ENCODE measurements around the gene RHBDF1.
"Not testable (repeated sequence)": the region's sequence is repeated elsewhere in the genome, so short reads cannot be mapped to it uniquely, and the experiment has no call there.

RHBDF1 gene

GRCh38 chr16:35678-36305 lies 36.6 kb downstream of the RHBDF1 start:
- no peak for DNase-seq (ENCODE audit: low read depth)

GRCh38 chr16:35011-35677 lies 37.3 kb downstream of the RHBDF1 start:
- no peak for DNase-seq (ENCODE audit: low read depth)

DNA sequence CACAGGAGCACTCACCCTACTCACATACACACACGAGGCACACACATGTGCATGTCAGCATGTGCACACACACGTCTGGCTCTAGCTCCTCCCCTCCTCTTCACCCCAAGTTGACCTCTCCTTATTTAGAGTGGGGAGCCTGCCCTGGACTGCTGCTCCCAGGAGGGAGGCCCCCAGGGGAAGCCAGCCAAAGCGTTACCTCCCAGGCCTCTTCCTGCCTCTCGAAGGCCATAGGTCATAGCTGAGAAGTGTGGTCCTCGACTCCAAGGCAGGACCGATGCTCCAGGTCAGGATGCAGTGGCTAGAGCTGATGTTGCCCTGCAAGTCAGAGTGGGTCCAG lies 37.8 kb downstream of the RHBDF1 start:
- no peak for DNase-seq (ENCODE audit: low read depth)

- DNase-seq (ENCODE audit: low read depth): no peak
Measured at GRCh38 chr16:33877-34647, 38.4 kb downstream of the RHBDF1 start.

- not testable (repeated sequence) for DNase-seq (ENCODE audit: low read depth)
Measured at GRCh38 chr16:33154-33876, 39.1 kb downstream of the RHBDF1 start.

- DNase-seq (ENCODE audit: low read depth): not testable (repeated sequence)
Measured at GRCh38 chr16:30627-31026, 41.8 kb downstream of the RHBDF1 start.

- not testable (repeated sequence) for DNase-seq (ENCODE audit: low read depth)
Measured at GRCh38 chr16:25926-26348, 46.5 kb downstream of the RHBDF1 start.

DNA sequence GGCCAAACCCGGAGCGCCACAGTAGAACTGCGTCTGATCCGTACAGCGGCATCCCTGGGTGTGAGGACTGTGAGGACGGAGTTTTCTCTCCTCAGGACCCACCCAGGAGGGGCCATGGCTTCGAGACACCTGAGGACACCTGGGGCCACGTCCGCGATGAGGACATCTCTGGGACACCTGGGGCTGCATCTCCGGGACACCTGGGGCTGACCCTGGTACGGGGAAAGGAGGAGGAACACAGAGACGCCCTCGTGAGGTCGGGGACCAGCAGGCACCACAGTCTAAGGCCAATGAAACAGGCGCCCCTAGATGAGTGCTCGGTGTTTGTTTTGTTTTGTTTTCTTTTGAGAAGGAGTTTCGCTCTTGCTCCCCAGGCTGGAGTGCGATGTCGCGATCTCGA lies 48.3 kb downstream of the RHBDF1 start:
- not testable (repeated sequence) for DNase-seq (ENCODE audit: low read depth)

DNA sequence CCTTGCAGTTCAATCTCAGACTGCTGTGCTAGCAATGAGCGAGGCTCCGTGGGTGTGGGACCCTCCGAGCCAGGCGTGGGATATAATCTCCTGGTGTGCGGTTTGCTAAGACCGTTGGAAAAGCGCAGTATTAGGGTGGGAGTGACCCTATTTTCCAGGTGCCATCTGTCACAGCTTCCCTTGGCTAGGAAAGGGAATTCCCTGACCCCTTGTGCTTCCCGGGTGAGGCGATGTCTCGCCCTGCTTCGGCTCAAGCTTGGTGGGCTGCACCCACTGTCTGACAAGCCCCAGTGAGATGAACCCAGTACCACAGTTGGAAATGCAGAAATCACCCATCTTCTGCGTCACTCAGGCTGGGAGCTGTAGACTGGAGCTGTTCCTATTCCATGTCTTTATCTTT lies 51.5 kb downstream of the RHBDF1 start:
- DNase-seq (ENCODE audit: low read depth): not testable (repeated sequence)

DNA sequence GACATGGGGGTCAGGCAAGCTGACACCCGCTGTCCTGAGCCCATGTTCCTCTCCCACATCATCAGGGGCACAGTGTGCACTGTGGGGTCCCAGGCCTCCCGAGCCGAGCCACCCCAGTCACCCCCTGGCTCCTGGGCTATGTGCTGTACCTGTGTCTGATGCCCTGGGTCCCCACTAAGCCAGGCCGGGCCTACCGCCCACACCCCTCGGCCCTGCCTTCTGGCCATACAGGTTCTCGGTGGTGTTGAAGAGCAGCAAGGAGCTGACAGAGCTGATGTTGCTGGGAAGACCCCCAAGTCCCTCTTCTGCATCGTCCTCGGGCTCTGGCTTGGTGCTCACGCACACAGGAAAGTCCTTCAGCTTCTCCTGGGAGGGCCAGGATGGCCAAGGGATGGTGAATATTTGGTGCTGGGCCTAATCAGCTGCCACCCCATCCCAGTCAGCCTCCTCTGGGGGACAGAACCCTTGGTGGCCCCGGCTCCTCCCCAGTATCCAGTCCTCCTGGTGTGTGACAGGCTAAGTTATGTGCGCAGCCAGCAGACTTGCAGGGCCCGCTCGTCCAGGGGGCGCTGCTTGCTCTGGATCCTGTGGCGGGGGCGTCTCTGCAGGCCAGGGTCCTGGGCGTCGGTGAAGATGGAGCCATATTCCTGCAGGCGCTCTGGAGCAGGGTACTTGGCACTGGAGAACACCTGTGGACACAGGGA lies 55.2 kb downstream of the RHBDF1 start:
- DNase-seq (ENCODE audit: low read depth): not testable (repeated sequence)

DNA sequence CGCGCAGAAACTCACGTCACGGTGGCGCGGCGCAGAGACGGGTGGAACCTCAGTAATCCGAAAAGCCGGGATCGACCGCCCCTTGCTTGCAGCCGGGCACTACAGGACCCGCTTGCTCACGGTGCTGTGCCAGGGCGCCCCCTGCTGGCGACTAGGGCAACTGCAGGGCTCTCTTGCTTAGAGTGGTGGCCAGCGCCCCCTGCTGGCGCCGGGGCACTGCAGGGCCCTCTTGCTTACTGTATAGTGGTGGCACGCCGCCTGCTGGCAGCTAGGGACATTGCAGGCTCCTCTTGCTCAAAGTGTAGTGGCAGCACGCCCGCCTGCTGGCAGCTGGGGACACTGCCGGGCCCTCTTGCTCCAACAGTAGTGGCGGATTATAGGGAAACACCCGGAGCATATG lies 61.7 kb downstream of the RHBDF1 start:
- DNase-seq (ENCODE audit: low read depth): not testable (repeated sequence)

- DNase-seq (ENCODE audit: low read depth): no peak
Measured at GRCh38 chr16:9903-10665, 62.3 kb downstream of the RHBDF1 start.

All from ELR (cell line).